Astrocyte of the cerebellum (primary cell): ENCODE results near the gene KIAA0513.

Source experiments
- DNase-seq: peaks from one replicate; pipeline ENCODE4 v3.0.0-alpha.2; 2011; ENCODE audit warnings: low read depth
- H3K4me3 ChIP-seq: 2 replicates; pipeline ENCODE4 v1.5.1; 2011; ENCODE audit warnings: mild to moderate bottlenecking, low read depth, low read length, moderate library complexity
- in situ Hi-C: cut with HindIII; loops from 2 replicates; pipeline ENCODE4 v1.10.0; 2017; ENCODE audit warnings: low sequenced_read_pairs
- TF ChIP-seq, protein P1 (sequence below): IDR thresholded peaks from 2 replicates; pipeline ENCODE4 v1.5.1; 2012; ENCODE audit warnings: low read length, low read depth, moderate library complexity, mild to moderate bottlenecking; ENCODE audit errors: missing control alignments

The KIAA0513 gene

GRCh38 chr16:85081038-85081437, 53.4 kb downstream of the KIAA0513 start:
- DNase-seq, result no peak
- in situ Hi-C loops, result no loop called here
- TF ChIP-seq, protein P1, sequence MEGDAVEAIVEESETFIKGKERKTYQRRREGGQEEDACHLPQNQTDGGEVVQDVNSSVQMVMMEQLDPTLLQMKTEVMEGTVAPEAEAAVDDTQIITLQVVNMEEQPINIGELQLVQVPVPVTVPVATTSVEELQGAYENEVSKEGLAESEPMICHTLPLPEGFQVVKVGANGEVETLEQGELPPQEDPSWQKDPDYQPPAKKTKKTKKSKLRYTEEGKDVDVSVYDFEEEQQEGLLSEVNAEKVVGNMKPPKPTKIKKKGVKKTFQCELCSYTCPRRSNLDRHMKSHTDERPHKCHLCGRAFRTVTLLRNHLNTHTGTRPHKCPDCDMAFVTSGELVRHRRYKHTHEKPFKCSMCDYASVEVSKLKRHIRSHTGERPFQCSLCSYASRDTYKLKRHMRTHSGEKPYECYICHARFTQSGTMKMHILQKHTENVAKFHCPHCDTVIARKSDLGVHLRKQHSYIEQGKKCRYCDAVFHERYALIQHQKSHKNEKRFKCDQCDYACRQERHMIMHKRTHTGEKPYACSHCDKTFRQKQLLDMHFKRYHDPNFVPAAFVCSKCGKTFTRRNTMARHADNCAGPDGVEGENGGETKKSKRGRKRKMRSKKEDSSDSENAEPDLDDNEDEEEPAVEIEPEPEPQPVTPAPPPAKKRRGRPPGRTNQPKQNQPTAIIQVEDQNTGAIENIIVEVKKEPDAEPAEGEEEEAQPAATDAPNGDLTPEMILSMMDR, result no peak
- no peak overlapping the region for H3K4me3 ChIP-seq

DNA sequence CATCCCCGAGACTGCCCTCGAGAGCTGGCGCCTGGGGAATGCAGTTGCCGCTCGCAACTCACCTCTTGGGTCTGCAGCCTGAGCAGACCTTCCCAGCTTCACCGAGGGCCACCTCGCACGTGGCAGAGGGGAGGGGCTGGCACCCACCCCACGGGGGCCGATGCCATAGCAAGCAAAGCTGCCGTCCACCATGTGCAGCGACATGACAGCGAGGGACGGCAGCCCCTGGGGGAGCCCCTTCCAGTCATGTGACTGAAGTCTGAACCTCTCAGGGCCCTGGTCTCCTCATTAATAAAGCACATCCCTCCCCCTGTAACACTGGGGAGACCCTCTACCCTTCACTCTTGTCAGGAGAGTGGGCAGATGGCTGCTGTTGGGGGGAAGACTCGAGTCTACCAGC, 54.2 kb downstream of the KIAA0513 start:
- in situ Hi-C loops, result no loop called here
- no peak for DNase-seq

DNA sequence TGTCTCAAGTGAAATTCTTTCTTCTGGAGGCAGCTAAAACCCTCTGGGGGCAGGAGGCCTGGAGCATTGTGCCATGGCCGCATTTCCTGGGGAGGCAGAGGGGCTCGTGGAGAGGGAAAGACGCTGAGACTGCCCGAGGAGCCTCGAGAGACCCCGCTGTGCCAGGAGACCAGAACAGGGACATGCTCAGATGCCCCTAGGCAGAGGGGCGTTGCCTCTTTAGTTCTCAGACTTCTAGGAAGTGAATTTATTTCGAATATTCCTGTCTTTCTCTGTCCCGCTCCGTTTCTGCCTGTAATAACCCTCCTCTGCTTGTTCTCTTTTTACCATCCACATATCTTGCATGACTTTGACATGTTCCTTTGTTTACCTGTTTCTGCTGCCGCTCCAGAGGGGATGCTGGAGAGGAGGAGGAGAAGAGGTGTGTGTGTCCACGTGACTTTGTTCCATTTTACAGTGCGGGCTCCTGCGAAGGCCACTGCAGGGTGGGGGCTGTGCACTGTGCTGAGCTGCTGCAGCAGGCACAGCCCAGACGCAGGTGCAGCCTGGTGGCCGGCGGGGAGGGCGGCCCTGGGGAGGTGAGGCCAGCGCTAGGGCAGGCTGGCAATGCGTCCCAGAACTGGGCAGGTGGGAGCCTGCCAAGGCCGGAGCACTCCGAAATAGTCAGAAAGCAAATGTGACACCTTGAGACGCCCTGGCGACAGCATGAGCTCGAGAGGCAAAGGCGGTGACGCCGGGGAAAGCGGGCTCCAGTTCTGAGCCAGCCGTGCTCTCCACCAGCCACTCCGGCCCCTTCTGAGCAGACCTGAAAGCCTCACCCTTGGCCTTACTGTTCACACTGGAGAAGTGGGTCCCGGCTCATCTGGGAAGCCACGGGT, 54.8 kb downstream of the KIAA0513 start:
- DNase-seq, result no peak
- TF ChIP-seq, protein P1, result no peak
- no peak overlapping the region for H3K4me3 ChIP-seq
- in situ Hi-C loops, result no loop called here

More for the DNA sequence above, 54.2 kb downstream of the KIAA0513 start:
- TF ChIP-seq, protein P1, result no peak
- no peak overlapping the region for H3K4me3 ChIP-seq

GRCh38 chr16:85083051-85083639, 55.5 kb downstream of the KIAA0513 start:
- H3K4me3 ChIP-seq, result no peak overlapping the region
- TF ChIP-seq, protein P1, result no peak
- in situ Hi-C loops, result no loop called here
- DNase-seq, result no peak

GRCh38 chr16:85084841-85085510, 57.4 kb downstream of the KIAA0513 start:
- TF ChIP-seq, protein P1, result no peak
- H3K4me3 ChIP-seq, result no peak overlapping the region
- in situ Hi-C loops, result no loop called here
- no peak for DNase-seq

DNA sequence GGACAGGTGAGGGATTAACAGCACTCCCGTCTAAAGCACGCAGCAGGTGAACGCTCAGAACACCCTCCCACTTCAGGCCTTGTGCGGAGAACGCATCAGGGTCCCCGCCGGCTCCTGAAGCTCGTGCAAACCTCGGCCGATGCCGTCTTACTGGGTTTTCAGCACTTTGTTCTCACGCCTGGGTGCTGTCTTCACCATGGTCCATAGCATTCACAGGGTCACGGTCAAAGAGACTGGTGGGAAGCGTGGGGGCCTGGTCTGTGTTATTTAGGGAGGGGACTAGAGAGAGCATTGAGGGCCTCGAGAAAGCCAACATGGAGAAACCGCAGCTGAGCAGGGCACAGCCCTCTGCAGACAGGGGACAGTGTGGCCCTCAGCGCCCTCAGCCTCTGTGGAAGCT, 58.1 kb downstream of the KIAA0513 start:
- no peak for DNase-seq
- H3K4me3 ChIP-seq, result no peak overlapping the region
- in situ Hi-C loops, result no loop called here
- TF ChIP-seq, protein P1, result no peak
